Natural killer cell (primary cell): Measurements from ENCODE around the gene DHDDS. TPM values are rescaled to one million over a fixed set of nuclear protein-coding genes. Genes with fewer than 3 reads are reported as not detected.
"Not testable (repeated sequence)": the region's sequence is repeated elsewhere in the genome, so short reads cannot be mapped to it uniquely, and the experiment has no call there.

Source experiments
- ATAC-seq, 3 donors: fragments of 150-1000 bp in 2 of 3; fragments of 200-7000 bp in 1 of 3; cut with Tn5 transposase; 1 replicate in 1 of 3; 2 replicates in 2 of 3; pipeline ENCODE4 v1.10.0; 2021; ENCODE audit warnings: mild to moderate bottlenecking in 2 of 3, moderate library complexity in 2 of 3
- DNase-seq, 2 donors: peaks; one replicate each; pipeline versions ENCODE4 v3.0.0 to v3.0.0-alpha.2; 2013 to 2021; ENCODE audit warnings: mixed read lengths in 1 of 2
- H3K27ac ChIP-seq: one replicate; pipeline ENCODE4 v1.5.1; 2013; ENCODE audit warnings: mild to moderate bottlenecking, low read length
- H3K27me3 ChIP-seq: one replicate; pipeline ENCODE4 v1.6.1; 2013; ENCODE audit warnings: low read length; ENCODE audit not compliant: control insufficient read depth, insufficient read depth
- H3K36me3 ChIP-seq: one replicate; pipeline ENCODE4 v1.6.1; 2013; ENCODE audit warnings: low read length; ENCODE audit not compliant: control insufficient read depth, insufficient read depth
- H3K4me1 ChIP-seq: one replicate; pipeline ENCODE4 v1.6.1; 2013; ENCODE audit warnings: low read length; ENCODE audit not compliant: control insufficient read depth, insufficient read depth
- H3K4me3 ChIP-seq: one replicate; pipeline ENCODE4 v1.5.1; 2013; ENCODE audit warnings: low read length
- H3K9me3 ChIP-seq: one replicate; pipeline ENCODE4 v1.6.1; 2013; ENCODE audit warnings: low read length; ENCODE audit not compliant: control insufficient read depth, insufficient read depth
- H3K27ac Mint-ChIP-seq, 2 donors: one replicate each; pipeline ENCODE4 v1.8.0; 2022; ENCODE audit warnings: mild to moderate bottlenecking in 2 of 2, mixed read lengths in 2 of 2, moderate library complexity in 1 of 2
- H3K27me3 Mint-ChIP-seq, 2 donors: one replicate each; pipeline ENCODE4 v1.8.0; 2022; ENCODE audit warnings: low read depth in 2 of 2, mixed read lengths in 2 of 2
- H3K36me3 Mint-ChIP-seq: one replicate; pipeline ENCODE4 v1.8.0; 2022; ENCODE audit warnings: mixed read lengths
- H3K4me1 Mint-ChIP-seq, 2 donors: one replicate each; pipeline ENCODE4 v1.8.0; 2022; ENCODE audit warnings: mixed read lengths in 2 of 2
- H3K4me3 Mint-ChIP-seq: one replicate; pipeline ENCODE4 v1.8.0; 2022; ENCODE audit warnings: mild to moderate bottlenecking, moderate library complexity, mixed read lengths
- H3K9me3 Mint-ChIP-seq, 2 donors: one replicate each; pipeline ENCODE4 v1.8.0; 2022; ENCODE audit warnings: mixed read lengths in 2 of 2
- CTCF ChIP-seq: fragments of 200-600 bp; IDR thresholded peaks from one replicate; pipeline ENCODE4 v1.8.0; 2022; ENCODE audit warnings: antibody characterized with exemption
- WGBS: methylation state at CpG from one replicate; pipeline ENCODE4 v1.1.7; 2013; ENCODE audit warnings: missing lambda C conversion rate; ENCODE audit not compliant: insufficient coverage; 5-methylcytosine and 5-hydroxymethylcytosine counted together
- intact Hi-C: fragments of 100-400 bp; cut with micrococcal nuclease; formaldehyde crosslinking; loops from one replicate; pipeline ENCODE4 v1.14.2; 2022
- total RNA-seq, 4 donors: library from RNA; stranded (reverse); fragments of 120-200 nt in 1 of 4; gene quantifications; one replicate each; pipeline versions ENCODE4 v1.2.3 to v1.2.4, GENCODE V29; 2013 to 2022

DHDDS gene
- total RNA-seq, 3 donors from 2014 or later (not counting 1 experiment from before 2014, with no cell fraction given) = 39.6 to 48.6 (median 43.4) TPM

- ATAC-seq (no peak), DNase-seq (no peak)
- Mint-ChIP-seq H3K27ac (no peak overlapping the region), H3K9me3 (no peaks in the 10 kb centered on the region), H3K4me3 (no peak overlapping the region), H3K4me1 (peaks cover 0 to 6% of the 10 kb centered on the region in 2 donors), H3K27me3 (no peaks in the 10 kb centered on the region), H3K36me3 (no peaks in the 10 kb centered on the region)
- no peaks in the 10 kb centered on the region for H3K27me3 ChIP-seq
- H3K4me1 ChIP-seq = peaks cover 15% of the 10 kb centered on the region
- TF ChIP-seq CTCF = no peak
- no peaks in the 10 kb centered on the region for H3K9me3 ChIP-seq
- 63% methylated on average over 4 of the region's 4 CpGs for WGBS
- intact Hi-C loops = no loop called here
- H3K4me3 ChIP-seq = no peak overlapping the region
- no peaks in the 10 kb centered on the region for H3K36me3 ChIP-seq
- no peak overlapping the region for H3K27ac ChIP-seq
Measured at GRCh38 chr1:26496861-26497260, 64.7 kb downstream of the DHDDS start.

- H3K27ac Mint-ChIP-seq = no peak overlapping the region
- Histone ChIP-seq H3K36me3 (no peaks in the 10 kb centered on the region), H3K9me3 (no peaks in the 10 kb centered on the region), H3K4me3 (no peak overlapping the region), H3K27ac (no peak overlapping the region), H3K4me1 (peaks cover 15% of the 10 kb centered on the region), H3K27me3 (no peaks in the 10 kb centered on the region)
- intact Hi-C loops = no loop called here
- H3K4me3 Mint-ChIP-seq = peak overlapping the region; percentile 2
- H3K9me3 Mint-ChIP-seq = no peaks in the 10 kb centered on the region
- no peak for DNase-seq
- H3K36me3 Mint-ChIP-seq = no peaks in the 10 kb centered on the region
- ATAC-seq = no peak
- WGBS = 83% methylated on average over 7 of the region's 7 CpGs
- H3K27me3 Mint-ChIP-seq = no peaks in the 10 kb centered on the region
- TF ChIP-seq CTCF = no peak
- peaks cover 0 to 16% of the 10 kb centered on the region in 2 donors for H3K4me1 Mint-ChIP-seq
Measured at GRCh38 chr1:26498894-26499293, 66.8 kb downstream of the DHDDS start.

GRCh38 chr1:26500488-26501175, 68.5 kb downstream of the DHDDS start:
- intact Hi-C loops = loop anchor here (1.0 to 2.0 kb wide), 2 partner anchors 42 to 289 kb away; no protein-coding TSS in a partner anchor
- ATAC-seq (peak; percentile 76 to 89 (median 79)), DNase-seq (peak; percentile 85 to 89)
- H3K4me3 ChIP-seq = peak overlapping the region; percentile 82
- H3K36me3 ChIP-seq = no peaks in the 10 kb centered on the region
- H3K27ac ChIP-seq = peak overlapping the region; percentile 91
- Mint-ChIP-seq H3K9me3 (no peaks in the 10 kb centered on the region), H3K27ac (peak overlapping the region; percentile 76 to 77), H3K27me3 (no peaks in the 10 kb centered on the region), H3K4me3 (peak overlapping the region; percentile 85), H3K36me3 (no peaks in the 10 kb centered on the region), H3K4me1 (peaks cover 0 to 16% of the 10 kb centered on the region in 2 donors)
- WGBS = under 1% methylated on average over 74 of the region's 74 CpGs
- TF ChIP-seq CTCF = peak; percentile 50
- no peaks in the 10 kb centered on the region for H3K27me3 ChIP-seq
- no peaks in the 10 kb centered on the region for H3K9me3 ChIP-seq
- peaks cover 15% of the 10 kb centered on the region for H3K4me1 ChIP-seq

- 85% methylated on average over 1 of the region's 2 CpGs for WGBS
- H3K9me3 ChIP-seq, H3K4me3 Mint-ChIP-seq, H3K36me3 ChIP-seq, H3K9me3 Mint-ChIP-seq, ATAC-seq, H3K4me3 ChIP-seq, H3K27ac ChIP-seq, DNase-seq, H3K27me3 Mint-ChIP-seq, H3K4me1 Mint-ChIP-seq, H3K27ac Mint-ChIP-seq, H3K27me3 ChIP-seq, H3K4me1 ChIP-seq, intact Hi-C loops, H3K36me3 Mint-ChIP-seq: not testable (repeated sequence)
Measured at GRCh38 chr1:26510711-26511110, 78.6 kb downstream of the DHDDS start.

- H3K27ac ChIP-seq, H3K4me1 ChIP-seq, H3K4me3 Mint-ChIP-seq, intact Hi-C loops, H3K4me3 ChIP-seq, H3K9me3 ChIP-seq, ATAC-seq, H3K36me3 Mint-ChIP-seq, H3K27me3 ChIP-seq, H3K27me3 Mint-ChIP-seq, H3K27ac Mint-ChIP-seq, DNase-seq, H3K9me3 Mint-ChIP-seq, H3K36me3 ChIP-seq, H3K4me1 Mint-ChIP-seq: not testable (repeated sequence)
- 93% methylated on average over 4 of the region's 4 CpGs for WGBS
Measured at GRCh38 chr1:26515836-26516235, 83.7 kb downstream of the DHDDS start.
